LoVo (cell line): ENCODE results near the gene SNCAIP.

ENCODE experiments used
- DNase-seq: peaks from one replicate; pipeline ENCODE4 v3.0.0-alpha.2; 2016; ENCODE audit warnings: low spot score

SNCAIP gene

DNA sequence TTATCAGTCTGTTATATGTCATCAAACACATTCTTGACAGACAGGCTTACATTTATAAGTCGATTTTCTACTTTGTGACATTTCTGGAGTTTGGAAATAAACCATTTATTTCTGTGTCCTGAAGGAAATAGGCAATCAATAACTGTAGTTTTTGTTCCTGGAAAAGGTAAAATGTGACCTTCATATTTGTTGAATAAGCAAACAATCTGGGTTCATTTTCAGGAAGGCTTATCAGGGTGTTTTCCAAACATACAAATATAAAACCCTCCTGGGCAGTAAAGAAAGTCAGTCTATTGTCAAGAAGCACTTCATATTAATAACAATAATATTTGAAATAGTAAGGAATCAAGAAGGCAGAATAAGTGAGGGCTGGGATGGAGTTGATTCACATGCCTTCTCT lies 195.0 kb downstream of the SNCAIP start:
- no peak for DNase-seq

DNA sequence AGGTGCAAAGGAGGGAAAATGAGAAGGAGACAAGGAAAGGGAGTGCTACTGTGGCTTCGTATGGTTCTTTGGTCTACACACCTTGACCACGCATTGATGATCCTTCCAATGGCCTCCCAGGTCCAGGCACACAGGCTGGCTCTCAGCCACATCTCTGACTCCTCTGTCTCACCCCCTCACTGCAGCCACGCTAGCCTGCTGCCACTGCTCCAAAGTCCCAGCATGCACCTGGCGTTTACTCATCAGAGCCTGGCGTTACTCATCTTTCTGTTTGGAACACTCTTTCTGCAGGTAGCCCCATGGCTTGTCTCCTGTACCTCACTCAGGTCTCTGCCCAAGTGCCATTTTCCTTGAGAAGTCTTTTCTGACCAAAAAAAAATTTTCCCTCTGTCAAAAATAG lies 195.5 kb downstream of the SNCAIP start:
- no peak for DNase-seq

GRCh38 chr5:122508623-122509022 lies 196.6 kb downstream of the SNCAIP start:
- no peak for DNase-seq
